ENCODE results near the gene SEC16B.

GRCh38 chr1:177932123-177932522 lies 37.7 kb downstream of the SEC16B start:
- TF ChIP-seq ZNF274 (IDR thresholded peaks at IDR 0.05; ENCODE audit: low read depth, low read length) (no peak), SUZ12 (IDR thresholded peaks at IDR 0.05; ENCODE audit: extremely low read depth, insufficient read depth, insufficient read length) (no peak)
